OCI-LY3 (cell line): Measurements from ENCODE around the gene PRKRA.

Experiments
- CTCF ChIP-seq: fragments of 200-600, 300-600 bp; sonication (generic); IDR thresholded peaks from 2 replicates; pipeline ENCODE4 v1.5.1; 2014; ENCODE audit warnings: antibody characterized with exemption, low read length, low read depth
- EZH2phosphoT487 ChIP-seq: fragments of 200-600 bp; shearing (Covaris generic); IDR thresholded peaks from 2 replicates; pipeline ENCODE4 v1.6.1; 2018; ENCODE audit warnings: antibody characterized with exemption, mixed run types, low read depth

- TF ChIP-seq CTCF: no peak
- TF ChIP-seq EZH2phosphoT487: no peak
Measured at GRCh38 chr2:178383718-178384117, 67.3 kb downstream of the PRKRA start.
